T-helper 2 cell treated with Interferon-gamma antibody and Interleukin-4, amounts not matched to agents 100 ng/mL and 5 ng/mL, for 36 hours (primary cell): Measurements from ENCODE around the gene YDJC. TPM values are rescaled to one million over a fixed set of nuclear protein-coding genes. Genes with fewer than 3 reads are reported as not detected.
"Not testable (repeated sequence)": the region's sequence is repeated elsewhere in the genome, so short reads cannot be mapped to it uniquely, and the experiment has no call there.

Experiments used
- intact Hi-C: fragments of 100-400 bp; cut with micrococcal nuclease; formaldehyde crosslinking; loops from one replicate; pipeline ENCODE4 v1.15.1; 2023
- total RNA-seq: library from RNA; stranded (reverse); gene quantifications from 2 replicates; pipeline ENCODE4 v1.2.3, GENCODE V29; 2022

The YDJC gene
- total RNA-seq, 1 donor from 2014 or later, result 41.7 TPM

- intact Hi-C loops, result no loop called here
Observed at GRCh38 chr22:21633481-21633880, 3.7 kb upstream of the YDJC start.

DNA sequence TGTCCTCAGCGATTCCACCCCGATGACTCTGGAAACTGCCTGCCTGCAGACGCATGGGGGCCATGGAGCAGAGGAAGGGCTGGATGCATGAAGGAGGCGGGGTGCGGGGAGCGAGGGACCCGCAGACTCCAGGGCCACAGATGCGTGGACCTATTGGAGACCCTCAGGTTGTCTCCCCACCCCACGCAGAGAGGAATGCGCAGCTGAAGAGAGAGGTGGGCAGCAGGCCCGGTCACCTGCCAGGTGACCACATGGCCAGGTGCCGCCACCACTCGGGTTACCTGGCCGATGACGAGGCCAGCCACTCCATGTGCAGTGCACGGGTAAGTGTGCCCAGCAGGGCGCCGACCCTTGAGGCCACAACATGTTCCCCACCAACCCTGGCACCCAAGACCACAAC is 3.1 kb upstream of the YDJC start:
- intact Hi-C loops, result no loop called here

- intact Hi-C loops, result no loop called here
Observed at GRCh38 chr22:21632237-21632895, 2.5 kb upstream of the YDJC start, which contains the start of gene CCDC116. TSS of gene CCDC116 (plus strand) at chr22:21632760. CDS start at chr22:21633182, 422 bp downstream.

GRCh38 chr22:21631025-21631424 is 1.2 kb upstream of the YDJC start:
- intact Hi-C loops, result no loop called here

- intact Hi-C loops, result loop anchor here (2.0 kb wide), 1 partner anchor 60 kb away; no protein-coding TSS in a partner anchor
Observed at GRCh38 chr22:21628386-21629254, 1.2 kb downstream of the YDJC start.

GRCh38 chr22:21626735-21627469 is 2.9 kb downstream of the YDJC start:
- intact Hi-C loops, result no loop called here

DNA sequence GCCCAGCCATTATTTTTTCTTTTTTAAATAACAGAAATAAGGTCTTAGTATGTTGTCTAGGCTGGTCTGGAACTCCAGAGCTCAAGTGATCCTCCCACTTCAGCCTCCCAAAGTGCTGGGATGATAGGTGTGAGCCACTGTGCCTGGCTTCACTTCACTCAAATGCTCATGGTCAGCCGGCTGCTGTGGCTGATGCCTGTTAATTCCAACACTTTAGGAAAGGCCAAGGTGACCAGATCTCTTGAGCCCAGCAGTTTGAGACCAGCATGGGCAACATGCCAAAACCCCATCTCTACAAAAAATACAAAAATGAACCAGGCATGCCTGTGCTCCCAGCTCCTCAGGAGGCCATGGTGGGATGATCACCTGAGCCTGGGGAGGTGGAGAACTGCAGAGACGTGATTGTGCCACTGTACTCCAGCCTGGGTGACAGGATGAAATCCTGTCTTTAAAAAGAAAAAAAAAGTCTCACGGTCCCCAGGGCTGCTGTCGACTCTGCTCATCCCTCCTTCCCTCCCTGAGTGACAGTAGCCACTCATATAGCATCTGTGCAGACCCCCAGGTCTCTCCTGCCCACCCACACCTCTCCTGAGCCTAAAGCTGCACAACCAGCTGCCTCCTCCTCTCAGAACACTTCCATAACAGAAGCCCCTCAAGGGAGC is 3.6 kb downstream of the YDJC start:
- intact Hi-C loops, result no loop called here

DNA sequence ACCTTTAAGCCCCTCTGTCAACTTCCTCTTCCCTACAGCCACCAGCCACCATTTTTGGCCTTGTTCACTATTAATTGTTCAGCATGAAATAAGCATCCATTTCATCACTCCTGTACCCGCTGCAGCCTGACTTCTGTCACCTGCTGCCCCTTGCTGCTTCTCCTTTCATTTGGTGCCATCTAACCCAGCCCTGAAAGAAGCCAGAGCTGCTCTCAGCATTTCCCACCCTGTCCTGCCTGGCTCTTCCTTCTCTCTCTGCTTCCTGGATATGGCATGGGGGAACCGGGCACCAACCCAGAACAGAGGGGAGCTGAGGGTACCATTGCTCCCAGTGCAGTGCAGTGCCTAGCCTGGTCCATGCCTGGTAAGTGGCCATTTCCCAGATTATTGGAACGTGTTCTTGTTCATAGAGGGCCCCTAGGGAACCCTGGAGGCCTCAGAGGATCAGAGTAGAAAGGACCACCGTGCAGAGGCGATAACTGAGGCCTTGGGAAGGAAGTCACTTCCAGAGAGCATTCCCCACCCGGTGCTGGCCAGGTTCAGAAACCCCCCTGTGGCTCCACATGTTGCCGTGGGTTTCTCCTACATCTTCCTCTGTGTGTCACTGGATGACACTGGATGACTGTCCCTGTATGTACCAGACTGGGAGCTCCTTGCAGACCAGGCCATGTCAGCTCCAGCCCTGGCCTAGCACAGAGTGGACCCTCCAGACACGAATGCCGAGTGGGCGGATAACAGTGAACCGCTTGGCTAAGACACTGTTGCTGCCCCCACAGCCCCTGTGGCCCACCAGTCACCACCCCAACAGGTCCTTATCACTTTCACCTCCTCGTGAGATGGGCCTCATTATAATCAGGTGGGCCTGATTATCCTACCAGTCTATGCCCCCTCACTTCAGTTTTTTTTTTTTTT is 4.7 kb downstream of the YDJC start:
- intact Hi-C loops, result no loop called here

DNA sequence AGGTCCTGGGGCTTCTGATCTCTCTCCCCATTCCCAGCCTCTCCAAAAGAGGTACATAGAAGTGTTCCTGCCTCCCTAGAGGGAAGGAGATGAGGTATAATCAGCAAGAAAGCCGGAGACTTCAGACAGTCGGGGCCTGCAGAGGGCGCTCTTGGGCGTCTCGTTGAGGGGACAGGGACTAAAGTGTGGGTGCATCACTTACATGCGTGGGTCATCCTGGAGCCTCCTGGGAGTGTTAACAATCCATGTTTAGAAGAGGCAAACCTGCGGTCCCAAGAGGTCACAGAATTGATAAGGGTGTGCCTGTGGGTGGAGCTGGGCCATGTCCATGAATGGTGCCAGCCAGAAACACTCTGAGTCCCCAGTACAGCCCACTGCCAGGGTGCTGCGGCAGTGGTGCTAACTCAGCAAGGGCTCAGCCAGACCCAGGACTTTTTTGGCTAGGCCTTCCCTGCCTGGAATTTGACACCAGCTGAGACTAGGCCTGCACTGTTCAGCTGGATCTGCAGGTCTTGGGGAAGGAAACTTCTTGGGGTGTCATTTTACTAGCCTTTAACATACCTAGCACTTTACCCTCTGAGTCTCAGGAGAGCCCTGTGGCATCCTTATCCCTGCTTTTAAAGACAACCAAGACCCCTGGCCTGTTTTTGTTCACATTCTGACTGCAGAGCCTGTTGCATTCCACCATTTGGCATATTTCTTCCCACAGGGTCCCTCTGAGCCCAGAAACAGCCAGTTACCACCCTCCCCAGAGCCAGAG is 5.5 kb downstream of the YDJC start:
- intact Hi-C loops, result no loop called here

- intact Hi-C loops, result no loop called here
Observed at GRCh38 chr22:21623648-21623970, 6.2 kb downstream of the YDJC start.

DNA sequence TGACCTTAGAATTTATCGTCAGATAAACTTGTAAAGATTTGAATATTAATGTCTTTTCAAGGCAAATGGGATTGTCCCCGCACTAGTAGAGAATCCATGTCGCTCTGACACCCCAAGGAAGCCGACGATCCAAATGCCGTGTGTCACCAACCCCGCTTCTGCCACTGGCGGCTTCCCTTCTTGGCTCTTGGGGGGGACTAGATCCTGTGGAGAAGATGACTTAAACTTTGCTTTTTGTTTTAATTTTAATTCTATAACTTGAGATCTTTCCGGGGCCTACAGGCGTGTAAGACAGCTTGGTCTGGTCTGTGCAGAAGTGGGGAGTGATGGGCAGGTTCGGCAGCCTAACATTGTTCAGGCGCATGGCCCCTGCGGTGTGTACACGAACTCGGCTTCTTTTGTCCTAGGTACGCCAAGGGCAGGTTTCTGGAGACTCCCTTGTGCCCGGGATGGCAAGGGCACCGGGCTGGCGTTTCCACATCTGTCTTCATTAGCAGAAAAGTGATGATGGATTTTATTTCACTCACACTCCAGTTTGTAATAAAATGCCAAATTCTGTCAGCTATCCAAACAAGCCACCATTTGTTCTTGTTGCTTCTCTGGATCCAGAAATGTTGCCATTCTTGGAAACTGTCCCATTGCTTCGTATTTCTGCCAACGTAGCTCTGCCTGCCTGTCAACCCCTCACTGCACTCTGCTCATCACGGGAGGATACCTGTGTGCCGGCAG is 6.7 kb downstream of the YDJC start:
- intact Hi-C loops, result no loop called here

GRCh38 chr22:21622011-21622918 is 7.6 kb downstream of the YDJC start:
- intact Hi-C loops, result no loop called here

DNA sequence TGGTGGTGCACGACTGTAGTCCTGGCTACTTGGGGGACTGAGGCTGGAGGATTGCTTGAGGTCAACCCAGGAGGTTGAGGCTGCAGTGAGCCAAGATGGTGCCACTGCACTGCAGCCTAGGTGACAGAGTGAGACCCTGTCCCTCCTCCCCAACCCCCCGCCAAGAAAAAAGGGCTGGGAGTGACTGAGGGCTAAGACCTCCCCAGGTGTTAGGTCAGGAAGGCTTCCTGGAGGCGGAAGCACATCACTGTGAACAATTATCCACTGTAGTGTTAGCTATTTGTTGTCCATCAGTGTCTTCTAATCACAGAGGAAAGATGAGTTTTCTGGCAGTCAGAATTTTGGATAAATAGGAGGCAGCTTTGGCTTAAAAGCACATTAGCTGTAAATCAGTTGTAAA is 8.8 kb downstream of the YDJC start:
- intact Hi-C loops, result no loop called here

DNA sequence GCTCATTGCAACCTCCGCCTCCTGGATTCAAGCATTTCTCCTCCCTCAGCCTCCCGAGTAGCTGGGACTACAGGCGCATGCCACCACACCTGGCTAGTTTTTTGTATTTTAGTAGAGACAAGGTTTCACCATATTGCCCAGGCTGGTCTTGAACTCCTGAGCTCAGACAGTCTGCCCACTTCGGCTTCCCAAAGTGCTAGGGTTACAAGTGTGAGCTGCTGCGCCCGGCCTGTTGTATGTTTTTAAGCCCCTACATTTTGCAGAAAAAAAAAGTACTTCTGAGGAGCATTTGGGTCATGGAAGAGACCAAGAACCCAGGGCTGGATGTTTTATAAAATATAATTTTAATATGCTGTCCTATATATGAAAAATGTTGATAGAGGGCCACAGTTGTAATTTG is 12.5 kb downstream of the YDJC start:
- intact Hi-C loops, result not testable (repeated sequence)

DNA sequence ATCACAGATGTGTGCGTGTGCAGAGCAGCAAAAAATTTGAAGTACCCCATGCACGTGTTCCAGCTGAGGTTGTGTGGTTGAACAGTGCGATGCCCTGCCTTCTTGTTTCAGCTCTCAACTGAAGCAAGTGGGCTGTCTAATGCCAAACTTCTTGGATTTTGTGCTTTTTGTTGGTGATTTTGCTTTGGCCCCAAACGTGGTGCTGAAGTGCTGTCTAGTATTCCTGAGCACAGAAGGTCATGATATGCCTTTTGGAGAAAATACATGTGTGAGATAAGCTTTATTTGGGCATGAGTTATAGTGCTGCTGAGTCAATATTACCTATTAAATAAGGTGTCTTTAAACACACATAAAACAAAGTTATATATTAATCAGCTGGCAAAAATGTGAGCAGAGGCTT is 14.1 kb downstream of the YDJC start:
- intact Hi-C loops, result no loop called here

- intact Hi-C loops, result no loop called here
Observed at GRCh38 chr22:21613553-21614233, 16.1 kb downstream of the YDJC start.

GRCh38 chr22:21612858-21613257 is 17.0 kb downstream of the YDJC start:
- intact Hi-C loops, result no loop called here
